ENCODE measurements around the gene DCUN1D2. TPM values are rescaled to one million over a fixed set of nuclear protein-coding genes. Genes with fewer than 3 reads are reported as not detected.

The DCUN1D2 gene
- total and polyA plus RNA-seq, 3 donors from 2014 or later: 16.3 to 78.5 (median 65.9) TPM

GRCh38 chr13:113448885-113449692 lies 41.4 kb downstream of the DCUN1D2 start:
- DNase-seq: peak; percentile 84
- intact Hi-C loops (cut with DNase I; ENCODE audit: low total_unique reads): no loop called here
- Histone ChIP-seq H3K27me3 (no peaks in the 10 kb centered on the region), H3K4me3 (peak overlapping the region; percentile 52 to 54), H3K4me1 (peaks cover 11% of the 10 kb centered on the region), H3K36me3 (ENCODE audit: low read depth, missing control alignments) (no peaks in the 10 kb centered on the region), H3K27ac (peak overlapping the region; percentile 12 to 35), H3K9me3 (no peaks in the 10 kb centered on the region)
- no peak for TF ChIP-seq CTCF (IDR thresholded peaks at IDR 0.05)
- no peak for TF ChIP-seq POLR2A (IDR thresholded peaks at IDR 0.05)
- 41 to 47% methylated on average over 18 to 29 of the region's 29 CpGs for WGBS, 2 donors

GRCh38 chr13:113448545-113448884 lies 42.0 kb downstream of the DCUN1D2 start:
- TF ChIP-seq POLR2A (IDR thresholded peaks at IDR 0.05) (no peak), CTCF (IDR thresholded peaks at IDR 0.05) (no peak)
- no peaks in the 10 kb centered on the region for H3K36me3 ChIP-seq (ENCODE audit: low read depth, missing control alignments)
- 40 to 44% methylated on average over 4 to 6 of the region's 6 CpGs for WGBS, 2 donors
- no peaks in the 10 kb centered on the region for H3K9me3 ChIP-seq
- H3K4me1 ChIP-seq: peaks cover 11% of the 10 kb centered on the region
- intact Hi-C loops (cut with DNase I; ENCODE audit: low total_unique reads): no loop called here
- peak overlapping the region; percentile 12 to 35 for H3K27ac ChIP-seq
- H3K27me3 ChIP-seq: no peaks in the 10 kb centered on the region
- DNase-seq: peak; percentile 51
- peak overlapping the region; percentile 52 to 54 for H3K4me3 ChIP-seq

- WGBS, 2 donors: 93 to 94% methylated on average over 6 of the region's 6 CpGs
These were observed 42.9 kb downstream of the DCUN1D2 start for GRCh38 chr13:113447596-113447995.

GRCh38 chr13:113446488-113446854 lies 44.0 kb downstream of the DCUN1D2 start:
- Histone ChIP-seq H3K27ac (no peak overlapping the region), H3K27me3 (no peaks in the 10 kb centered on the region), H3K36me3 (ENCODE audit: low read depth, missing control alignments) (no peaks in the 10 kb centered on the region), H3K4me1 (peaks cover 2% of the 10 kb centered on the region), H3K9me3 (no peaks in the 10 kb centered on the region), H3K4me3 (no peak overlapping the region)
- TF ChIP-seq POLR2A (IDR thresholded peaks at IDR 0.05) (no peak), CTCF (IDR thresholded peaks at IDR 0.05) (no peak)
- intact Hi-C loops (cut with DNase I; ENCODE audit: low total_unique reads): no loop called here
- WGBS, 2 donors: 88 to 89% methylated on average over 9 of the region's 9 CpGs
- no peak for DNase-seq

More at GRCh38 chr13:113447596-113447995, 42.9 kb downstream of the DCUN1D2 start:
- Histone ChIP-seq H3K4me3 (no peak overlapping the region), H3K27me3 (no peaks in the 10 kb centered on the region), H3K4me1 (peaks cover 8% of the 10 kb centered on the region), H3K9me3 (no peaks in the 10 kb centered on the region), H3K27ac (no peak overlapping the region), H3K36me3 (ENCODE audit: low read depth, missing control alignments) (no peaks in the 10 kb centered on the region)
- no peak for TF ChIP-seq POLR2A (IDR thresholded peaks at IDR 0.05)
- TF ChIP-seq CTCF (IDR thresholded peaks at IDR 0.05): no peak
- intact Hi-C loops (cut with DNase I; ENCODE audit: low total_unique reads): no loop called here
- no peak for DNase-seq

Measured in testis (tissue), 3 donors.